Brain pericyte (primary cell): Measurements from ENCODE around the gene OR2V1.
"Not testable (repeated sequence)": the region's sequence is repeated elsewhere in the genome, so short reads cannot be mapped to it uniquely, and the experiment has no call there.

Experiments used
- DNase-seq: peaks from one replicate; pipeline ENCODE4 v3.0.0-alpha.2; 2012; ENCODE audit warnings: low read depth, low spot score

OR2V1 gene

DNA sequence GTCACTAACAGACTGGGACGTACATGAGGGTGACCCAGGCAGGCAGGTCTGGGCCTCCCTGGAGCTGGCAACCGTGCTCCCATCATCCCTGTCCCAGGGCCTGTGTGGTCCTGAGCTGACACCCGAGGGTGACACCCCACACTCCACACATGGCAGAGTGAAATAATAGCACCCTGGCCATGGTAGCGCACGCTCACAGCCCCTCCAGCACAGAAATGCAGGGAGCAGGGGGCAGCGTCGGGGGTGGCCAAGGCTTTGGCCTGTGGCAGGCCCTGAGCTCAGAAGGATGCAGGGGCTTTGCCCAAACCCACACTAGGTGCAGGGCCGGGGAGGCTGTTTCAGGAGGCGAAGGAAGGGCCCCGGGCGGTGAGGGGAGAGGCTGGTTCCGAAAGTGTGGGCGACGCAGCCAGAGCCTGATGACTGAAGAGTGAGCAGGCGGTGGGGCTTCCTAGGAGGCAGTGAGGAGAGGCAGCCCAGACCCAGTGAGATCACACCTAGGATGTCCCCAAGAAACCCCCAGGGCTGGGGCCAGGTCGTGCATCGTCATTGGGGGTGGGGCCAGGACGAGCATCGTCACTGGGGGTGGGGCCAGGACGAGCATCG is 29.3 kb upstream of the OR2V1 start:
- DNase-seq, result no peak

DNA sequence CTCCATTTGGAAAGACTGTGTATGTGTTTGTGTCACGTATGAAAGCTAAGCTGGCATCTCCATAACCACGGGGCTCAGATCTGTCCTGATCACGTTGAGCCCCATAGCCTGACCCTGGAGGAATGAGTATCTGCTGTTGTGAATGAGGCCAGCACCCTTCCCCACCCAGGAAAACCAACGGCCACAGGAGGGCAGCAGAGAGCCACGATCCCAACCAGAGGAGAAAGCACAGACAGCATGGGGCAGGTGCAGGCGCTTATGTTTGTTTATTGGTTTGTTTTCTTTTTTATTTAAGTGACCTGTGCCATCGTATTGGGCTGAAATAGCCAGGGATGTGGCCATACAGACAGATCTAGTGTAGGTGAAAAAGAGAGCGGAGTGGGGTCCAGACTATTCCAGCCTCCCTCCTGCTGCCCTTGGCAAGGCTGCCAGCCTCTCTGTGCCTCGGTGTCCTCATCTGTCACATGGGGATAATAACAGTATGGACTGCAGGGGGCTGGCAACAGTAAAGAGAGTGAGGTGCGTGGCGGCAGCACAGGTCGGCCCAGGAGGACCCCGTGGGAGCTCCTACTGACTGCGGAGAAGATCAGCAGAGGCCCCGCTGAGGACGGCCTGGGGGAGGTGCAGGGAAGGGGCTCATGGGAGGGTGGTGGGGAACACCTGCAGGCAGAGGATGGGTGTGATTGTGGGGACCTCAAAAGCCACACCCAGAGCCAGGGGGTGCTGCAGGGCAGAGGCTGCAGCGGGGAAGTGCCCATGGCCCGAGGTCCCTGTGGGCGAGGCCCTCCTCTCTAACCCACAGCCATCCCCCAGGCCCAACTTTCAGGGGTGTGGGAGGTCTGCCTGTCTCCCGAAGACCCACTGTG is 28.6 kb upstream of the OR2V1 start:
- DNase-seq, result no peak

DNA sequence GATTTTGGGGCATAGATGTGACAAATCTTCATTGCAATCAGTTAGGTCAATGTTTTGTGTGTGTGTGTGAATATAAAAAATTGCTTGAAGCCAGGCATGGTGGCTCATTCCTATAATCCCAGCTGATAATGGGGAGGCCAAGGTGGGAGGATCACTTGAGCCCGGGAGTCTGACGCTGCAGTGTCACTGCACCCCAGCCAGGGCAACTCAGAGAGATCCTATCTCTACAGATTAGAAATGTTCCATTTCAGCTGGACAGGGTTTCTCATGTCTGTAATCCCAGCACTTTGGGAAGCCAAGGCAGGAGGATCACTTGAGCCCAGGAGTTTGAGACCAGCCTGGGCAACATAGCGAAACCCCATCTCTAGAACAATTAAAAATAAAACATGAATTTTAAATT is 27.9 kb upstream of the OR2V1 start:
- no peak for DNase-seq

DNA sequence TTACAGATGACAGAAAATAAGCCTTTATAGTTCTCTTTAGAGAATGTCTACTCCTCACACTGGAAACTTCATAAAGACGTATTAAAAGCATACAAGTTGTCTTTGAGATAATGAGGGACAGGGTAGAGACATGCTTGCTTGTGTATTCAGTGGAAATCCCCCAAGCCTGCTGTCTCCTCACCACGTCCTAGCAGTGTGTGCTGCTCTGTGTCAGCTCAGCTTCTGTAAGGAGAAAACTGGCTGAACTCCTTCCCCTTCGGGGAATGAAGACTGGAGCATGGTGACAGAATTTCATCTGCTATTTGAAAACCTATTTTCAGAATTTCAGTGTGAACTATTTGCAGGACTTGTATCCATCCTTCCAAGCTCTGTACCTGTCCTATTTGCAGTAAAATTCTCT is 25.8 kb upstream of the OR2V1 start:
- no peak for DNase-seq

DNA sequence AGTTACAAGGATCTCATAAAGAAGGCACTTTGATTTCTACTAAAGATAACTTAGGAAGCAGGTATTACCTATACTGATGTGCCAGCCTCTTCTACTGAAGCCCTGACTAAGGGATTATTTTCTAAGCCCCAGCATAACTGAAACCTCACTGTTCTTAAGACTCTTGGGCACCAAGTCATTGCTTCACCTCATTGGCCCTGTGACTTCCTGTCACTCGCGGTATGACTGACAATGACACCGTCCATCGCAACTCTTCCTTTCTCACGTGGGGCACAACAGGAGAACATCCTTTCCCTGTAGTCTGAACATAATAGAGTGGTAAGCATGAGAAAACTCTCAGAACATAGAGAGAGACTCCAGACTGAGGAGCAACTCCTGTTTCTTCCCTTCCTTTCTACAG is 22.8 kb upstream of the OR2V1 start:
- no peak for DNase-seq

DNA sequence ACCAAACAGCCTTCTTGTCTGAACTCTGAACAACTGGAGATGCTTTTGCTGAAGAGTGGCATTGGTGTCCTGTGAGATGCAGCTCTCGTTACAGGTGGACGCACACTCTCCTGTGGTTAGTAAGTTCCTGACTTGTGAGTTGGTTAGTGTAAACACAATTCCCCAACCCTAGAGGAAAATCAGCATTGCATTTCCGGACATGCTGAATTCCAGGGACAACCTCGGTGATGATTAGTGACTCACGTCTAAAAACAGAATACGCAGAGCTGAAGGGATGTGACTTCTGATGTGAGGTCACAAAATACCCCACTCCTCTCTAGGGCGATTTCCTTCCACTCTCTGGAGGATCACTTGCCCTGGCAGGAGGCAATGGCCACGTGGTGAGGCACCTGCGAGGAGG is 21.4 kb upstream of the OR2V1 start:
- DNase-seq, result no peak

DNA sequence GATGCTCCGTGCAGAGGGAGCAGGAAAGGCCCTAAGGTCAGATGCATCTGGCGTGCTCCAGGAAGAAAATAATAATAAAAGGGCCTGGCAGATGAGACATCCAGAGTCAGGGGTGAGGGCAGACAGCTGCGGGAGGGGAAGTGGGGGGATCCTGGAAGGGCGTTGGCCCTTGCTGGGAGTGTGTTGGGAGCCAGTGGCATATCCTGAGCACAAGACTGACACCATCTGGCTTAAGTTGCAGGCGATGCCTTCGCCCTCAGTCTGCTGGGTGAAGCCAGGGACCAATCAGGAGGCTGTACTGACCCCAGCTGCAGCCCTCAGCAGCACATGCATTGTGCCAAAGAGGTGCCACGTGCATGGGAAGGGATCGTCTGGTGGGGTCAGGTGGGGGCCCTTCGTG is 20.2 kb upstream of the OR2V1 start:
- no peak for DNase-seq

DNA sequence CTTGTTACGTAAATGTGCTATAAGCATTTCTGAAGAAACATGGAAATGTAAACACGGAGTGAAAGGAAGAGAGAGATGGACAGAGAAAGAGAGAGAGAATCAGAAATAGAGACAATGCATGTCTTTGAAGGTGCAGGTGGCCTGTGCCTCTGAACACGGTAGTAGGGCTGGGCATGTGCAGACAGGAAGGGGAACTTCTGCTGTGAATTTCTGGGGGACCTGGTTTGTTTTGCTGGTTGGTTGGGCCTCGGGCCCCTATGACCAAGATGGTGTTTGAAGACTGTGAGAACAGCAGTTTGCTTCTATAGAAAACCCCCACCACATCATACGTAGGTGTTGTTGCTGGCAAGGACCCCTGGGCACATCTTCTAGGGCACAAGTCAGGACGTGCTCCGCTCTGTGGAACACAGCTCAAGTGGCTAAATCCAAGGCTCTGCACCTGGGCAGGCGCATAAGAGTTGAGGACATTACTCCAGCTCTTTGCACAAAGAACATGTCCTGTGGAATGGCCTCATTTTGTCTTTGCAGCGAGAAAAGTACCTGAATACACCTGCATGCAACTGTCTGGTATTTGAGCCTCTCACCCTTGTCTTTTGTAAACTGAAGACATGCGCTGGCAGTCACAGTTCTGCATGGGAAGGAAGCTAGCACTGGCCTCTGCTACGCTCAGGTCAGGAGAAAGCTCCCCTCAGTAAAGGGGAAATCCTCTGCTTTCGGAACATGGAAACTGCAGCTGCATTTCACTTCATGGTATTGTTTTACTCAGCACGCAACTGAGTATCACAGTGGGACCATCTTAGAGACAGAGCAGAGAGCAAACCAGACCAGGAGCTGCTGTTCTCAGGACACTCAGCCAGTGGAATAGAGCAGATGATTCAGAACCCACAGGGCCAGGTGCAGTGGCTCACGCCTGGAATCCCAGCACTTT is 19.1 kb upstream of the OR2V1 start:
- no peak for DNase-seq

DNA sequence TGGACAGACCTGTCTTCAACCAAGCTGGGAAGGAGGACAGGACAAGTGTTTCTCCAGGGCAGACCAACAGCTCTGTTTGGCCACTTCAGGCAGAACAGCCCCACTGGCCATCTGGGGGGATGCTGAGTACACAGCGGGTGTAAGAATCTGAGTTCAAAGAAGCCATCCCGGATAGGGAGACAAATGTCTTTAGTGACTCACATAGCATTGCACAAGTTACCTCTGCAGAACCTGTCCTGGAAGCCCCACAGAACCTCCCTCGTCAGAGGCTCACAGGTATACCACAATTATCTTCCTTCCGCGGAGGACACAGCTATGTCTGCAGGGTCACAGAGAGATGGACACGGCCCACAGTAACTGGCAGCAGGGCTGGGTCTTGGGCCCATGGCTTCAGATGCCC is 18.4 kb upstream of the OR2V1 start:
- no peak for DNase-seq

DNA sequence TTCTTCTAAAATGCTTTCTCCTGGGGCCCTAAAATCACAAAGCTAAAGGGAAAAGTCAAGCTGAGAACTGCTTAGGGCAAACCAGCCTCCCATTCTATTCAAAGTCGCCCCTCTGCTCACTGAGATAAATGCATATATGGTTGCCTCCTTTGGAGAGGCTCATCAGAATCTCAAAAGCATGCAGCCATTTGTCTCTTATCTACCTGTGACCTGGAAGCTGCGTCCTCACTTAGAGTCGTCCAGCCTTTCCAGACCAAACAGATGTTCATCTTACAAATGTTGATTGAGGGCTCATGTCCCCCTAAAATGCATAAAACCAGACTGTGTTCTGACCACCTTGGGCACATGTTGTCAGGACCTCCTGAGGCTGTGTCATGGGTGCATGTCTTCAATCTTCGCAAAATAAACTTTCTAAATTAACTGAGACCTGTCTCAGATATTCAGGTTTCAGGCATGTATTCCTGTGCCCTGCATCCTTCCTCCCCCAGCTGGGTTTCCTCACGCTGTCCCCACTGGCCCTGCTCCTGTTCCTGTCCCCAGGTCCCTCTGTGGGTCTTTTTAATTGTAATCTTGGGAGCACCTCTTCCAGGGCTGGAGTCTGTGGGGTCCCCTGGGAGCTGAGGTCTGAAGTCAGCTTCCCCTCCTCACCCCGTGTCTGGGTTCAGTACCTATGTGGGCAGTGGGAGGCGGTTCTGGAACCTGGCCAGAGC is 16.1 kb upstream of the OR2V1 start, which contains the start of gene OR2V2:
Gene OR2V2, plus strand, starts transcription at position 660 of the 710 bp plus-strand sequence. CDS start 7,357 bp downstream, outside the sequence.
- not testable (repeated sequence) for DNase-seq

DNA sequence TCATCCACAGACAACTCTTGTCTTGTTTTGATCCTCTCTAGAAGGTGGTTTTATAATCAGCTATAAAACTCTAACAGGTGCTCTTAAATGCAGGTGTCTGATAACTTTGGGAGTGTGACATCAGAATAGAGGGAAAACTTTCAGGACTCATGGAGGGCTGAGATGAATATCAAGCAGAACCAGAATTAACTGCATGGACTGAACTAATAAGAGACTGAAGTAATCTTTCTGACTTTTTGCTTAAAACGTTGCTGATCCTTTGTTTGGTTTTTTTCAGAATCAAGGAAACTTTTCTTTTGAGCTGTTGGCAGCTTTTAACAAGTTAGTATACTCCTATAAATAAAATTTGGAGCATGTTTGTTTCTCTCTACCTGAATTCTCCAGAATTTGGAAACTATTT is 14.2 kb upstream of the OR2V1 start:
- no peak for DNase-seq

DNA sequence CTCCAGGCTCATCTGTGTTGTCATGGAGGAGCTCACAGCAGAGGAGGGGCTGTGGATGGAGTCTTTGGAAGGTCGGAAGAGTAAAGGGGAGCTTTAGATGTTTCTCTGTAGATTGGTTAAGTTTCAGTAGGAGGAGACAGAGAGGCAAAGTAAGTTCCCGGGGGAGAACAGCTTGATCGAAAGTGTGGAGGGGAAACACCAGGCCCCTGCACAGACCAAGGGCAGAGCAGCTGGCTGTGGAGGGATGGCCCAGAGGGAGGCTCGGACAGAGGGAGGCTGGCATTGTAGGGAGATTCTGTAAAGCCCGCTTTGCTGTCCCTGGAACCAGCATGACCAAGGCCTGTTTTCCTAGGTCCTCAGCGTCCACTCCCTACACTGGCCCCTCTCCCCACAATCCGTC is 11.1 kb upstream of the OR2V1 start:
- DNase-seq, result no peak

DNA sequence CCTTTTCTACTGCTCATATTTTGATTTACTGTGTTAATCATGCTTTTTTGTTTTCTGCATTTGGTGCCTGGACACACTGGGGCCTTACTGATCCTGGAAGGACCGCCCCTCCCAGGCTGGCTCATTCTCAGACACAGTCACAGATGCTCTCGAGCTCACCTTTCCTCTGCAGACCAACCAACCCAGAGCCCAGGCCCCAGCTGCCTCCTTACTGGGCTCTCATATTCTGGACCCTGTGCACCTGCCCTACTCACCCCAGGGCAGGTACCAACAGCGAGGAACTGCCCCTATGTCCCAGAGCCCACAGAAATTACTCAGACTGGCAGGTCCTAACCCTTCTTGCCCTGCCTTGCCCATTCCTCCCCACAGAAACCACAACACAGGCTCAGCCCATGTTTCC is 9.8 kb upstream of the OR2V1 start:
- no peak for DNase-seq

DNA sequence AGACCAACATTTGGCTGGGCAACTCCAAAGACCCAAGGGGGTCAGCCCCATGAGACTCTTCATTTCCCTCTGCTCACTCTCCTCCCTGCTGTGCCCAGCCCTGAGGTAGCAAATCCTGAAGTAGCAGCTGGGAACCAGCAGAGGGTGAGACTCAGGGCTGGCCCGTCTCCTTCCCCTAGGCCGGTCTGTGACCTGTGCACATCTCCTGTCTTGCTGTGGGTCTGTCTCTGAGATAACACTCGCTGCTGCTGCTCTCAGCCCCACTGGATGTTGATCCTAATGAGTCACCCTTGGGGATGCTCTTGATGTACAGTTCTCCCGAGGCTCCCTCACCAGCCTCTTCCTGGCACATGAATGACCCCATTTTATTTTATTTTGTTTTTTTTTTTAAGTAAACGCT is 7.3 kb upstream of the OR2V1 start:
- no peak for DNase-seq

DNA sequence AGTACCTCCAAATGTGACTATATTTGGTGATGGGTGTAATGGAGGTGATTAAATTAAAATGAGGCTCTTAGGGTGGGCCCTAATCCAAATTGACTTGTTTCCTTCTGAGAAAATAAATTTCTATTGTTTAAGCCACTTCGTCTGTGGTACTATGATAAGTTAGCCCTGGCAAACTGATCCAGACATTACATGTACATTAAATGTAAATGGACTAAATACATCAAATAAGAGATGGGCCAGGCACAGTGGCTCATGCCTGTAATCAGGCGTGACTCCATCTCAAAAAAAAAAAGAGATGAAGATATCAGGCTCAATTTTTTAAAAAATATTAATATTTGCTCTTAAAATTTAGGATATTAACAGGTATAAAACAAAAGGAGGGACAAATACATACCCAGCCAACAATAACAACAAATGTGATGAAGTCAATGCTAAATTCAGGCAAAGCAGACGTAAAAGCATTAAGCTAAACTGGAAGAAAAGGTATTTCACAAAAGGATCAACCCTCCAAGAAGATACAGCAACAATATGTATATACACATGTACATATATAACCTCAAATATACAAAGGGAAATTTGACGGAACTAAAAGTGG is 5.5 kb upstream of the OR2V1 start:
- DNase-seq, result no peak

DNA sequence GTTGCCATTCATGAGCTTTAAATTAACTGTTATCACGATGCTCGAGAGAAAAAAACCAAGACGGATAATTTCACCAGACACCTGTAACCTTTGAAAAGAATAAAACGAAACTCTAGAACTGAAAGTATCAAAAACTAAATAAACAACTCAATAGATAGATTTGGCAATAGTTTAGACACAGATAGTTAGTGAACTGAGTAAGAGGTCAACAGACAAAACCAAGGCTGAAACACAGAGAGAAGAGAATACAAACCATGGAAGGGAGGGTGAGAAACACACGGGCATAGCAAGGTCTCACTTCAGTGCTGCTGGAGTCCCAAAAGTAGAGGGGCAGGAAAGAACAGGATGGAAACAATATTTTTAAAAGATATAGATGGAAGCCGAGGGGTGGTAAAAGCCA is 3.3 kb upstream of the OR2V1 start:
- DNase-seq, result no peak

DNA sequence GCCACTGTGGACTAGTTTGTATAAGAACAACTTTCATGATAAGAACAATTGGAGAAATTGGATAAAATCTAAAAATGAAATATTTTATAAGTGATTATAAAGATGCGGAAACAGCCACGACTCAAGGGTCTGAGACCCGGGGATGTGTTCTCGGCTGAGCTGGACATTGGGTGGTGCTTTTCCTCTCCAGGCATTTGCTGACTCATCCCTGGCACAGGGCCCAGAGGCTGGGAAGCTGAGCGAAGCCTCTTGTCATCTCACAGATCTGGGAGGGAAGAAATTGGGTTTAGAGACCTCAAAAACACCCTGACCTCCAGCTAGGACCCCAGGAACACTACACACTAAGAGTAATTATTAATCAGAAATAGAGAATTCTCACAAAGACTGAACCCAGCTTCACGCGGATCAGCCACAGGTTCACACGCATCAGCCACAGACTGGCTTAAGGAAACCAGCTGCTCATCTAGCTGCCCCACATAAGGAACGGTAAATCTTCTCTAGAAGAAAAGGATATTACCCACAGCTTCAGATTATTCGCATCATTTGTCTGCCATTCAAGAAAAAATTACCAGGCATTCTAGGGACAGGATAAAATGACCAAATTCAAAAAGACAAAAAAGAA is 2.8 kb upstream of the OR2V1 start:
- no peak for DNase-seq

DNA sequence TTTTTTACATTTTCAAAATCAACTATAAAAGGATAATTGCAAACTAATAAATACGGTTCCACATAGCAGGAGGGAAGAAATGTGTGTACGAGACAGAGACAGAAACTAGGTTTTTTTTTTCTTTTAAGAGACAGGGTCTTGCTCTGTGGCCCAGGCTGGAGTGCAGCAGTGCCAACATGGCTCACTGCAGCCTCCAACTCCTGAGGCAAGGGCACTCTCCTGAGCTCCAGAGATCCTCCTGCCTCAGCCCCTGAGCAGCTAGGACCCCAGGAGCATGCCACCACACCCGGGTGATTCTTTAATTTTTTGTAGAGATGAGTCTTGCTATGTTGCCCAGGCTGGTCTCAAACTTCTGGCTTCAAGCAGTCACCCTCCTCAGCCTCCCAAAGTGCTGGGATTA is 2.1 kb upstream of the OR2V1 start:
- no peak for DNase-seq

DNA sequence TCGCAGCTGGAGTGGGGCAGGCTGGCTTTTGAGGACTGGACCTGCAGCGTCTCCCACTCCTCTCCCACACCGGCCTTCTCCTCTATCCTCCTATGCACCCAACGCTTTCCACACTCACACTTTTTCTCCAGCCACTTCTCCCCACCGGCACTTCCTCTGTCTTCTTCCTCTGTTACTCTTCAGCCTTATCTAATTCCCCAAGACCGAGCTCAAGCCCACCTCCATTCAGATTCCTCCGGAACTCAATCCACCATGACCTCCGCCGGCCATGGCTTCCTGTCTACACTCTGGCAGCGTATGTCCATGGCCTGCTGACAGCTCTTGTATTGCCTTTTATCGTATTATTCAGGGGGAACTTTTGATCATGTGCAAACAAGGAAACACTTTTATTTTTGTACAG is 545 bp upstream of the OR2V1 start:
- DNase-seq, result no peak

DNA sequence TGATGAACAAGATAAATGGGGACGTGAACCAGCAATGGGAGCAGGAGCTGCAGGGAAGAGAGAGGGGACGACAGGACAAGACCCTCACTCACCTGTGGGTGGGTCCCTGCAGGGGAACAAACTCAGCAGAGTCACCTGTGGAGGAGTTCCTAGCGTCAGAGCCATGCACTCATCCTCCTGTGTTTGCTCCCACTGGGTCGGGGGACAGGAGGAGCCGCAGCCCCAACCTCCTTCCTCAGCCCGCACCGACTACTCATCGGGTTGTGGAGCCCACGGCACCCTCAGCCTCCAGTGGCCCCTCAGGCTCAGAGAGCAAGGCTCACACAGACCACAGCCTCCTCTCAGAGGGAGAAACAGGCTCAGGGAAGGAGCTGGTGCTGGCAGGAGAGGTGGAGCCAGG is 888 bp downstream of the OR2V1 start:
- DNase-seq, result not testable (repeated sequence)

DNA sequence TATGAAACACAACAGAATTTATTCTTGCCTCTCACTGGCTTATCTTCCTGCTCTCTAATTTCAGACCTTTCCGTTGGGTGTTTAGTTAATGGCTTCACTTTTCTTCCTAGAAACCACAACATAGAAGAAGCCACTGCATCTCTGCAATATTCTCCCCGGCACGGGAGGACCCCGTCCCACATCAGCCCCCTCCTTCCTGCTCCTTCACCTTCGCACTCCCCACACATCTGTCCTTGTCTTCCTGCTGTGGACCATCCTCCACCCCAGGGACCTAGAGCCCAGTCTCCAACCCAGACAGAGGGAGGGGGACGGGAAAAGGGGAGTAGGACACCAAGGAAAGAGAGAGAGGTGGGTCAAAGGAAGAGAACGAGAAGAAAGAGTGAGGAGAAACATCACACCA is 1.4 kb downstream of the OR2V1 start:
- no peak for DNase-seq
